K562 (cell line): ENCODE data around the gene ZMIZ1. TPM values are rescaled to one million over a fixed set of nuclear protein-coding genes. Genes with fewer than 3 reads are reported as not detected.

Experiments
- DDX20 ChIP-seq: fragments of 450-650 bp; IDR thresholded peaks from 2 replicates; pipeline ENCODE4 v1.6.1; 2016; ENCODE audit warnings: missing genetic modification characterization, low read depth, mild to moderate bottlenecking, missing compliant biosample characterization, moderate library complexity
- HINFP ChIP-seq: fragments of 450-650 bp; conservative IDR thresholded peaks from 2 replicates; pipeline ENCODE4 v1.6.1; 2016; ENCODE audit warnings: missing genetic modification characterization, low read depth, mild to moderate bottlenecking, control low read depth, missing compliant biosample characterization
- MLX ChIP-seq, 2 experiments: fragments of 450-650 bp in 1 of 2; sonication (generic) in 1 of 2; formaldehyde crosslinking; conservative IDR thresholded peaks; 2 replicates each; pipeline versions ENCODE4 v1.4.0 to v1.8.1; 2020 to 2022; ENCODE audit warnings: mild to moderate bottlenecking in 1 of 2, missing genetic modification reagents in 1 of 2
- SMARCC2 ChIP-seq: fragments of 450-650 bp; IDR thresholded peaks from 2 replicates; pipeline ENCODE4 v1.6.1; 2017; ENCODE audit warnings: antibody characterized with exemption, moderate library complexity, mild to moderate bottlenecking, low read depth
- SNAPC5 ChIP-seq: fragments of 250-450 bp; sonication (Bioruptor Pico); IDR thresholded peaks from 2 replicates; pipeline ENCODE4 v1.8.0; 2021; ENCODE audit warnings: moderate library complexity, mild to moderate bottlenecking, inconsistent platforms
- XRCC3 ChIP-seq: fragments of 450-650 bp; IDR thresholded peaks from 2 replicates; pipeline ENCODE4 v1.6.1; 2017; ENCODE audit warnings: mild to moderate bottlenecking, moderate library complexity
- ZNF511 ChIP-seq: sonication (generic); formaldehyde crosslinking; IDR thresholded peaks from 2 replicates; pipeline ENCODE4 v1.8.0; 2022; ENCODE audit warnings: mild to moderate bottlenecking, missing genetic modification reagents
- ZNF740 ChIP-seq, 3 experiments: fragments of 200-800 bp in 1 of 3; sonication (Bioruptor generic) in 1 of 3; sonication (generic) in 1 of 3; formaldehyde crosslinking in 1 of 3; IDR thresholded peaks; 2 replicates each; pipeline versions ENCODE4 v1.6.1 to v1.8.0; 2016 to 2022; ENCODE audit warnings: mild to moderate bottlenecking in 2 of 3, missing compliant biosample characterization in 2 of 3, missing genetic modification characterization in 2 of 3, missing genetic modification reagents in 1 of 3
- ZSCAN29 ChIP-seq: fragments of 450-650 bp; IDR thresholded peaks from 2 replicates; pipeline ENCODE4 v1.6.1; 2017
- polyA plus RNA-seq, 8 experiments: library from polyadenylated mRNA; depleted of rRNA in 4 of 8; stranded (reverse) in 5 of 8; unstranded in 3 of 8; fragments of >200 nt; fragmentation: Nextera tagmentation in 2 of 8; fragmentation: Illumina TruSeq in 1 of 8; extraction: Ambion mirVana in 2 of 8; extraction: Trizol in 1 of 8; gene quantifications; 2 replicates each; pipeline versions ENCODE4 v1.2.1 to v1.2.3, GENCODE V29; 2011 to 2014; ENCODE audit warnings: inconsistent platforms in 1 of 8, missing spikeins in 1 of 8
- total RNA-seq, 7 experiments: library from RNA; depleted of rRNA in 6 of 7; stranded (reverse); fragments of >200 nt in 6 of 7; fragmentation: Illumina TruSeq in 2 of 7; extraction: Trizol in 2 of 7; gene quantifications; 2 replicates each; pipeline versions ENCODE4 v1.2.1 to v1.2.3, GENCODE V29; 2011 to 2021; ENCODE audit warnings: low replicate concordance in 1 of 7

ZMIZ1 gene
- total and polyA plus RNA-seq, 9 of the 15 experiments (the other 6 are each of a cell fraction or from before 2014, with no cell fraction given), result 1.0 to 37.3 (median 4.3) TPM

GRCh38 chr10:79149345-79149661, 80.5 kb downstream of the ZMIZ1 start (continued):
- TF ChIP-seq ZNF740 (CRISPR knock-in tag; IDR thresholded peaks at IDR 0.05), result peak; percentile 45; the same call in 1 of the 2 replicates
- TF ChIP-seq ZNF740 (tag; IDR thresholded peaks at IDR 0.05), result no peak
- no peak for TF ChIP-seq ZNF511 (CRISPR knock-in tag)
- no peak for TF ChIP-seq DDX20 (tag)
- no peak for TF ChIP-seq XRCC3
- peak in 1 of 2 experiments; percentile 15; a peak in 1 of 4 replicates for TF ChIP-seq MLX (CRISPR knock-in tag; conservative IDR thresholded peaks at IDR 0.05)
- no peak for TF ChIP-seq SMARCC2
- no peak for TF ChIP-seq SNAPC5 (CRISPR knock-in tag)
- TF ChIP-seq HINFP (tag), result no peak
- 0 out of 2 replicates have a peak, but pooled peaks have one; percentile 18 for TF ChIP-seq ZSCAN29
